ENCODE measurements around the gene OR6K2. TPM values are rescaled to one million over a fixed set of nuclear protein-coding genes. Genes with fewer than 3 reads are reported as not detected.

OR6K2 gene
- total and polyA plus RNA-seq, 4 donors, result not detected

GRCh38 chr1:158730453-158730852 is 30.0 kb upstream of the OR6K2 start:
- WGBS, result 38% methylated on average over 4 of the region's 4 CpGs
- Histone ChIP-seq H3K9ac (ENCODE audit: low read depth in 1 of 2, low read length in 2 of 2) (no peak overlapping the region), H3K9me3 (ENCODE audit: control insufficient read depth in 4 of 4, low read length in 3 of 4) (no peaks in the 10 kb centered on the region), H3K27ac (ENCODE audit: low read depth in 1 of 2, low read length in 2 of 2) (no peak overlapping the region), H3K4me1 (ENCODE audit: control insufficient read depth in 4 of 4, insufficient read depth in 4 of 4, low read length in 3 of 4) (peaks cover 0 to 1% (median 0%) of the 10 kb centered on the region in 4 donors), H3K36me3 (ENCODE audit: control insufficient read depth in 4 of 4, insufficient read depth in 3 of 4, low read depth in 1 of 4, low read length in 3 of 4) (no peaks in the 10 kb centered on the region), H3K4me3 (ENCODE audit: low read depth in 1 of 3, low read length in 3 of 3) (peak overlapping the region in 2 of 3 donors; percentile 25 to 32), H3K27me3 (ENCODE audit: control insufficient read depth in 4 of 4, insufficient read depth in 4 of 4, low read length in 3 of 4) (no peaks in the 10 kb centered on the region)
- no peak for TF ChIP-seq FOXA1 (IDR thresholded peaks at IDR 0.05)
- TF ChIP-seq MAX (IDR thresholded peaks at IDR 0.05), result no peak
- no peak for TF ChIP-seq SP1 (IDR thresholded peaks at IDR 0.05)
- no peak for TF ChIP-seq EGR1 (IDR thresholded peaks at IDR 0.05; ENCODE audit: low read depth in 2 of 2)
- no peak for DNase-seq (ENCODE audit: low spot score)

GRCh38 chr1:158728510-158729225 is 28.2 kb upstream of the OR6K2 start:
- TF ChIP-seq SP1 (IDR thresholded peaks at IDR 0.05) (no peak), FOXA2 (IDR thresholded peaks at IDR 0.05) (no peak), YY1 (IDR thresholded peaks at IDR 0.05) (no peak), CTCF (IDR thresholded peaks at IDR 0.05; ENCODE audit: low read depth, low read length, missing input control) (no peak), EGR1 (IDR thresholded peaks at IDR 0.05; ENCODE audit: low read depth in 2 of 2) (no peak), ZBTB33 (IDR thresholded peaks at IDR 0.05) (no peak), HNF4G (IDR thresholded peaks at IDR 0.05) (no peak), TAF1 (conservative IDR thresholded peaks at IDR 0.05) (no peak), FOXA1 (IDR thresholded peaks at IDR 0.05) (no peak), GABPA (IDR thresholded peaks at IDR 0.05 in 1 of 2, conservative IDR thresholded peaks at IDR 0.05 in 1 of 2) (no peak), ATF3 (IDR thresholded peaks at IDR 0.05) (no peak), JUND (IDR thresholded peaks at IDR 0.05) (no peak), MAX (IDR thresholded peaks at IDR 0.05) (no peak), RXRA (IDR thresholded peaks at IDR 0.05) (no peak), RAD21 (IDR thresholded peaks at IDR 0.05) (no peak), REST (IDR thresholded peaks at IDR 0.05) (no peak), HNF4A (conservative IDR thresholded peaks at IDR 0.05) (no peak), NR2F2 (IDR thresholded peaks at IDR 0.05) (no peak)
- Histone ChIP-seq H3K4me1 (ENCODE audit: control insufficient read depth in 4 of 4, insufficient read depth in 4 of 4, low read length in 3 of 4) (peaks cover 0 to 1% (median 0%) of the 10 kb centered on the region in 4 donors), H3K27ac (ENCODE audit: low read depth in 1 of 2, low read length in 2 of 2) (no peak overlapping the region), H3K9me3 (ENCODE audit: control insufficient read depth in 4 of 4, low read length in 3 of 4) (no peaks in the 10 kb centered on the region), H3K9ac (ENCODE audit: low read depth in 1 of 2, low read length in 2 of 2) (no peak overlapping the region), H3K4me3 (ENCODE audit: low read depth in 1 of 3, low read length in 3 of 3) (no peak overlapping the region), H3K36me3 (ENCODE audit: control insufficient read depth in 4 of 4, insufficient read depth in 3 of 4, low read depth in 1 of 4, low read length in 3 of 4) (no peaks in the 10 kb centered on the region), H3K27me3 (ENCODE audit: control insufficient read depth in 4 of 4, insufficient read depth in 4 of 4, low read length in 3 of 4) (no peaks in the 10 kb centered on the region)
- no peak for DNase-seq (ENCODE audit: low spot score)
- WGBS, result 74% methylated on average over 3 of the region's 3 CpGs

Measured in liver (tissue), 9 donors.